ENCODE results near the gene HTR5A. TPM values are rescaled to one million over a fixed set of nuclear protein-coding genes. Genes with fewer than 3 reads are reported as not detected.

Gene HTR5A
- total RNA-seq, 1 donor from 2014 or later: not detected

- Mint-ChIP-seq H3K36me3 (ENCODE audit: low read depth) (no peaks in the 10 kb centered on the region), H3K27me3 (ENCODE audit: low read depth) (peaks cover 2% of the 10 kb centered on the region), H3K27ac (ENCODE audit: unreplicated experiment) (no peak overlapping the region), H3K4me1 (ENCODE audit: low read depth) (no peaks in the 10 kb centered on the region), H3K4me3 (ENCODE audit: unreplicated experiment) (no peak overlapping the region), H3K9me3 (ENCODE audit: low read depth) (peaks cover 9% of the 10 kb centered on the region)
- no peak for TF ChIP-seq CTCF (IDR thresholded peaks at IDR 0.05)
- DNase-seq (ENCODE audit: low spot score): no peak
Observed at GRCh38 chr7:155038335-155038734, 31.8 kb upstream of the HTR5A start.

GRCh38 chr7:155043756-155044155 lies 26.4 kb upstream of the HTR5A start:
- H3K27ac Mint-ChIP-seq (ENCODE audit: unreplicated experiment): no peak overlapping the region
- no peak for TF ChIP-seq CTCF (IDR thresholded peaks at IDR 0.05)
- H3K36me3 Mint-ChIP-seq (ENCODE audit: low read depth): no peaks in the 10 kb centered on the region
- H3K4me1 Mint-ChIP-seq (ENCODE audit: low read depth): no peaks in the 10 kb centered on the region
- H3K9me3 Mint-ChIP-seq (ENCODE audit: low read depth): peaks cover 8% of the 10 kb centered on the region
- H3K27me3 Mint-ChIP-seq (ENCODE audit: low read depth): peaks cover 2% of the 10 kb centered on the region
- H3K4me3 Mint-ChIP-seq (ENCODE audit: unreplicated experiment): no peak overlapping the region
- DNase-seq (ENCODE audit: low spot score): no peak

GRCh38 chr7:155048006-155048405 lies 22.1 kb upstream of the HTR5A start:
- Mint-ChIP-seq H3K4me3 (ENCODE audit: unreplicated experiment) (no peak overlapping the region), H3K27me3 (ENCODE audit: low read depth) (no peaks in the 10 kb centered on the region), H3K27ac (ENCODE audit: unreplicated experiment) (no peak overlapping the region), H3K36me3 (ENCODE audit: low read depth) (no peaks in the 10 kb centered on the region), H3K4me1 (ENCODE audit: low read depth) (no peaks in the 10 kb centered on the region), H3K9me3 (ENCODE audit: low read depth) (no peaks in the 10 kb centered on the region)
- no peak for TF ChIP-seq CTCF (IDR thresholded peaks at IDR 0.05)
- no peak for DNase-seq (ENCODE audit: low spot score)

- H3K27me3 Mint-ChIP-seq (ENCODE audit: low read depth): no peaks in the 10 kb centered on the region
- no peak overlapping the region for H3K4me3 Mint-ChIP-seq (ENCODE audit: unreplicated experiment)
- DNase-seq (ENCODE audit: low spot score): no peak
- no peaks in the 10 kb centered on the region for H3K4me1 Mint-ChIP-seq (ENCODE audit: low read depth)
- H3K36me3 Mint-ChIP-seq (ENCODE audit: low read depth): no peaks in the 10 kb centered on the region
- H3K27ac Mint-ChIP-seq (ENCODE audit: unreplicated experiment): no peak overlapping the region
- peaks cover 4% of the 10 kb centered on the region for H3K9me3 Mint-ChIP-seq (ENCODE audit: low read depth)
- TF ChIP-seq CTCF (IDR thresholded peaks at IDR 0.05): no peak
Observed at GRCh38 chr7:155051355-155051754, 18.8 kb upstream of the HTR5A start.

GRCh38 chr7:155053002-155053401 lies 17.1 kb upstream of the HTR5A start:
- Mint-ChIP-seq H3K4me3 (ENCODE audit: unreplicated experiment) (no peak overlapping the region), H3K27ac (ENCODE audit: unreplicated experiment) (no peak overlapping the region), H3K36me3 (ENCODE audit: low read depth) (no peaks in the 10 kb centered on the region), H3K9me3 (ENCODE audit: low read depth) (peaks cover 4% of the 10 kb centered on the region), H3K27me3 (ENCODE audit: low read depth) (no peaks in the 10 kb centered on the region), H3K4me1 (ENCODE audit: low read depth) (no peaks in the 10 kb centered on the region)
- no peak for TF ChIP-seq CTCF (IDR thresholded peaks at IDR 0.05)
- no peak for DNase-seq (ENCODE audit: low spot score)

Data from chondrocyte (in vitro differentiated cells).